ENCODE measurements around the gene SND1.

GRCh38 chr7:127690806-127691205 is 38.8 kb downstream of the SND1 start:
- no peak for TF ChIP-seq CTCF (IDR thresholded peaks at IDR 0.05)
- no peak for TF ChIP-seq POLR2A (IDR thresholded peaks at IDR 0.05)
